Measurements from ENCODE around the gene CUL1. TPM values are rescaled to one million over a fixed set of nuclear protein-coding genes. Genes with fewer than 3 reads are reported as not detected.
A peak's percentile ranks its signal among the peaks of the same experiment; 100 is the strongest.

CUL1 gene
- total and polyA plus RNA-seq, 2 experiments from 2014 or later = 35.6 to 71.3 TPM

GRCh38 chr7:148662646-148663045 lies 36.1 kb upstream of the CUL1 start:
- peak overlapping the region; percentile 56; the same call in 1 of the 2 replicates for H2AFZ ChIP-seq
- Mint-ChIP-seq H3K27ac (no peak overlapping the region), H3K9me3 (no peaks in the 10 kb centered on the region; the same call in 2 of the 3 replicates), H3K4me3 (no peak overlapping the region), H3K36me3 (ENCODE audit: low read depth) (no peaks in the 10 kb centered on the region), H3K4me1 (no peaks in the 10 kb centered on the region), H3K27me3 (ENCODE audit: insufficient read depth, low read depth, poor library complexity) (peaks cover 2% of the 10 kb centered on the region)
- no peaks in the 10 kb centered on the region for H3K4me1 ChIP-seq (ENCODE audit: insufficient read depth)
- no peak overlapping the region for H3K4me2 ChIP-seq
- H4K20me1 ChIP-seq (replicated peaks; ENCODE audit: insufficient read depth) = no peaks in the 10 kb centered on the region
- no peak for ATAC-seq
- H3K27ac ChIP-seq (ENCODE audit: low read depth) = no peak overlapping the region
- H3K36me3 ChIP-seq (ENCODE audit: insufficient read depth) = no peaks in the 10 kb centered on the region
- H3K4me3 ChIP-seq = no peak overlapping the region
- no peaks in the 10 kb centered on the region for H3K27me3 ChIP-seq (ENCODE audit: insufficient read depth)
- TF ChIP-seq NANOG (IDR thresholded peaks at IDR 0.05; ENCODE audit: borderline replicate concordance) (no peak), EZH2phosphoT487 (IDR thresholded peaks at IDR 0.05; ENCODE audit: unreplicated experiment) (no peak), JUNB (IDR thresholded peaks at IDR 0.05; ENCODE audit: unreplicated experiment) (no peak), POLR2AphosphoS5 (IDR thresholded peaks at IDR 0.05; ENCODE audit: low read depth) (no peak), ETS1 (IDR thresholded peaks at IDR 0.05) (no peak), ZNF331 (CRISPR knock-in tag; IDR thresholded peaks at IDR 0.05; ENCODE audit: low read depth) (no peak), ZNF114 (CRISPR knock-in tag; IDR thresholded peaks at IDR 0.05) (no peak), REST (IDR thresholded peaks at IDR 0.05; ENCODE audit: unreplicated experiment) (no peak), EZH2 (IDR thresholded peaks at IDR 0.05; ENCODE audit: low read depth, unreplicated experiment) (no peak), STAT1 (IDR thresholded peaks at IDR 0.05; ENCODE audit: unreplicated experiment) (no peak), CREB1 (CRISPR knock-in tag; IDR thresholded peaks at IDR 0.05; ENCODE audit: low read depth) (no peak)
- TF ChIP-seq, protein P1, sequence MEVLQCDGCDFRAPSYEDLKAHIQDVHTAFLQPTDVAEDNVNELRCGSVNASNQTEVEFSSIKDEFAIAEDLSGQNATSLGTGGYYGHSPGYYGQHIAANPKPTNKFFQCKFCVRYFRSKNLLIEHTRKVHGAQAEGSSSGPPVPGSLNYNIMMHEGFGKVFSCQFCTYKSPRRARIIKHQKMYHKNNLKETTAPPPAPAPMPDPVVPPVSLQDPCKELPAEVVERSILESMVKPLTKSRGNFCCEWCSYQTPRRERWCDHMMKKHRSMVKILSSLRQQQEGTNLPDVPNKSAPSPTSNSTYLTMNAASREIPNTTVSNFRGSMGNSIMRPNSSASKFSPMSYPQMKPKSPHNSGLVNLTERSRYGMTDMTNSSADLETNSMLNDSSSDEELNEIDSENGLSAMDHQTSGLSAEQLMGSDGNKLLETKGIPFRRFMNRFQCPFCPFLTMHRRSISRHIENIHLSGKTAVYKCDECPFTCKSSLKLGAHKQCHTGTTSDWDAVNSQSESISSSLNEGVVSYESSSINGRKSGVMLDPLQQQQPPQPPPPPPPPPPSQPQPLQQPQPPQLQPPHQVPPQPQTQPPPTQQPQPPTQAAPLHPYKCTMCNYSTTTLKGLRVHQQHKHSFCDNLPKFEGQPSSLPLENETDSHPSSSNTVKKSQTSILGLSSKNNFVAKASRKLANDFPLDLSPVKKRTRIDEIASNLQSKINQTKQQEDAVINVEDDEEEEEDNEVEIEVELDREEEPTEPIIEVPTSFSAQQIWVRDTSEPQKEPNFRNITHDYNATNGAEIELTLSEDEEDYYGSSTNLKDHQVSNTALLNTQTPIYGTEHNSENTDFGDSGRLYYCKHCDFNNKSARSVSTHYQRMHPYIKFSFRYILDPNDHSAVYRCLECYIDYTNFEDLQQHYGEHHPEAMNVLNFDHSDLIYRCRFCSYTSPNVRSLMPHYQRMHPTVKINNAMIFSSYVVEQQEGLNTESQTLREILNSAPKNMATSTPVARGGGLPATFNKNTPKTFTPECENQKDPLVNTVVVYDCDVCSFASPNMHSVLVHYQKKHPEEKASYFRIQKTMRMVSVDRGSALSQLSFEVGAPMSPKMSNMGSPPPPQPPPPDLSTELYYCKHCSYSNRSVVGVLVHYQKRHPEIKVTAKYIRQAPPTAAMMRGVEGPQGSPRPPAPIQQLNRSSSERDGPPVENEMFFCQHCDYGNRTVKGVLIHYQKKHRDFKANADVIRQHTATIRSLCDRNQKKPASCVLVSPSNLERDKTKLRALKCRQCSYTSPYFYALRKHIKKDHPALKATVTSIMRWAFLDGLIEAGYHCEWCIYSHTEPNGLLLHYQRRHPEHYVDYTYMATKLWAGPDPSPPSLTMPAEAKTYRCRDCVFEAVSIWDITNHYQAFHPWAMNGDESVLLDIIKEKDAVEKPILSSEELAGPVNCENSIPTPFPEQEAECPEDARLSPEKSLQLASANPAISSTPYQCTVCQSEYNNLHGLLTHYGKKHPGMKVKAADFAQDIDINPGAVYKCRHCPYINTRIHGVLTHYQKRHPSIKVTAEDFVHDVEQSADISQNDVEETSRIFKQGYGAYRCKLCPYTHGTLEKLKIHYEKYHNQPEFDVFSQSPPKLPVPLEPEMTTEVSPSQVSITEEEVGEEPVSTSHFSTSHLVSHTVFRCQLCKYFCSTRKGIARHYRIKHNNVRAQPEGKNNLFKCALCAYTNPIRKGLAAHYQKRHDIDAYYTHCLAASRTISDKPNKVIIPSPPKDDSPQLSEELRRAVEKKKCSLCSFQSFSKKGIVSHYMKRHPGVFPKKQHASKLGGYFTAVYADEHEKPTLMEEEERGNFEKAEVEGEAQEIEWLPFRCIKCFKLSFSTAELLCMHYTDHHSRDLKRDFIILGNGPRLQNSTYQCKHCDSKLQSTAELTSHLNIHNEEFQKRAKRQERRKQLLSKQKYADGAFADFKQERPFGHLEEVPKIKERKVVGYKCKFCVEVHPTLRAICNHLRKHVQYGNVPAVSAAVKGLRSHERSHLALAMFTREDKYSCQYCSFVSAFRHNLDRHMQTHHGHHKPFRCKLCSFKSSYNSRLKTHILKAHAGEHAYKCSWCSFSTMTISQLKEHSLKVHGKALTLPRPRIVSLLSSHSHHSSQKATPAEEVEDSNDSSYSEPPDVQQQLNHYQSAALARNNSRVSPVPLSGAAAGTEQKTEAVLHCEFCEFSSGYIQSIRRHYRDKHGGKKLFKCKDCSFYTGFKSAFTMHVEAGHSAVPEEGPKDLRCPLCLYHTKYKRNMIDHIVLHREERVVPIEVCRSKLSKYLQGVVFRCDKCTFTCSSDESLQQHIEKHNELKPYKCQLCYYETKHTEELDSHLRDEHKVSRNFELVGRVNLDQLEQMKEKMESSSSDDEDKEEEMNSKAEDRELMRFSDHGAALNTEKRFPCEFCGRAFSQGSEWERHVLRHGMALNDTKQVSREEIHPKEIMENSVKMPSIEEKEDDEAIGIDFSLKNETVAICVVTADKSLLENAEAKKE (CRISPR knock-in tag; IDR thresholded peaks at IDR 0.05) = no peak
- TF ChIP-seq, protein P2, sequence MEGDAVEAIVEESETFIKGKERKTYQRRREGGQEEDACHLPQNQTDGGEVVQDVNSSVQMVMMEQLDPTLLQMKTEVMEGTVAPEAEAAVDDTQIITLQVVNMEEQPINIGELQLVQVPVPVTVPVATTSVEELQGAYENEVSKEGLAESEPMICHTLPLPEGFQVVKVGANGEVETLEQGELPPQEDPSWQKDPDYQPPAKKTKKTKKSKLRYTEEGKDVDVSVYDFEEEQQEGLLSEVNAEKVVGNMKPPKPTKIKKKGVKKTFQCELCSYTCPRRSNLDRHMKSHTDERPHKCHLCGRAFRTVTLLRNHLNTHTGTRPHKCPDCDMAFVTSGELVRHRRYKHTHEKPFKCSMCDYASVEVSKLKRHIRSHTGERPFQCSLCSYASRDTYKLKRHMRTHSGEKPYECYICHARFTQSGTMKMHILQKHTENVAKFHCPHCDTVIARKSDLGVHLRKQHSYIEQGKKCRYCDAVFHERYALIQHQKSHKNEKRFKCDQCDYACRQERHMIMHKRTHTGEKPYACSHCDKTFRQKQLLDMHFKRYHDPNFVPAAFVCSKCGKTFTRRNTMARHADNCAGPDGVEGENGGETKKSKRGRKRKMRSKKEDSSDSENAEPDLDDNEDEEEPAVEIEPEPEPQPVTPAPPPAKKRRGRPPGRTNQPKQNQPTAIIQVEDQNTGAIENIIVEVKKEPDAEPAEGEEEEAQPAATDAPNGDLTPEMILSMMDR (conservative IDR thresholded peaks at IDR 0.05; ENCODE audit: low read depth in 2 of 2) = no peak
- no peaks in the 10 kb centered on the region for H3K79me2 ChIP-seq (replicated peaks; ENCODE audit: insufficient read depth)
- no peaks in the 10 kb centered on the region for H3K9me2 ChIP-seq (ENCODE audit: insufficient read depth)
- DNase-seq (ENCODE audit: low spot score) = no peak
- no peaks in the 10 kb centered on the region for H3F3A ChIP-seq (replicated peaks; ENCODE audit: low read depth)
